Stromal cell of bone marrow (primary cell): ENCODE data around the gene ERFL.

Source experiments
- DNase-seq: peaks from one replicate; pipeline ENCODE4 v3.0.0-alpha.2; 2012; ENCODE audit warnings: low read depth

The ERFL gene

GRCh38 chr19:41928221-41928683 lies at the start of gene ERFL:
TSS of gene ERFL (minus strand) at chr19:41928449. CDS start at chr19:41912919, 15,530 bp downstream.
- no peak for DNase-seq

DNA sequence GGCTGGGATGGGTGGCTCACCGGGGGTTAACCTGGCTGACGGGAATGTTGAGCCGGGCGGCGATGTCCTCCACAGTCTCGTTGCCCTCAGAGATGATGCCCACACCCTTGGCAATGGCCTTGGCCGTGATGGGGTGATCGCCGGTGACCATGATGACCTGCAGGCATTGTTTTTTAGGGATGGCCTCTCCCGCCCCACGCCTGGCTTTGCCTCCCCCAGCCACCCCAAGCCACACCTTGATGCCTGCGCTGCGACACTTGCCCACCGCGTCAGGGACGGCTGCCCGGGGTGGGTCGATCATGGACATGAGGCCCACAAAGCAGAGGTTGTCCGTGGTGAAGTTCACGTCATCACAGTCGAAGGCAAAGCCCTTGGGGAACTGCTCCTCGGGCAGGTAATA lies 49.7 kb upstream of the ERFL start:
- DNase-seq, result no peak

GRCh38 chr19:41974652-41975051 lies 46.4 kb upstream of the ERFL start:
- no peak for DNase-seq

GRCh38 chr19:41971363-41971762 lies 43.1 kb upstream of the ERFL start:
- no peak for DNase-seq

DNA sequence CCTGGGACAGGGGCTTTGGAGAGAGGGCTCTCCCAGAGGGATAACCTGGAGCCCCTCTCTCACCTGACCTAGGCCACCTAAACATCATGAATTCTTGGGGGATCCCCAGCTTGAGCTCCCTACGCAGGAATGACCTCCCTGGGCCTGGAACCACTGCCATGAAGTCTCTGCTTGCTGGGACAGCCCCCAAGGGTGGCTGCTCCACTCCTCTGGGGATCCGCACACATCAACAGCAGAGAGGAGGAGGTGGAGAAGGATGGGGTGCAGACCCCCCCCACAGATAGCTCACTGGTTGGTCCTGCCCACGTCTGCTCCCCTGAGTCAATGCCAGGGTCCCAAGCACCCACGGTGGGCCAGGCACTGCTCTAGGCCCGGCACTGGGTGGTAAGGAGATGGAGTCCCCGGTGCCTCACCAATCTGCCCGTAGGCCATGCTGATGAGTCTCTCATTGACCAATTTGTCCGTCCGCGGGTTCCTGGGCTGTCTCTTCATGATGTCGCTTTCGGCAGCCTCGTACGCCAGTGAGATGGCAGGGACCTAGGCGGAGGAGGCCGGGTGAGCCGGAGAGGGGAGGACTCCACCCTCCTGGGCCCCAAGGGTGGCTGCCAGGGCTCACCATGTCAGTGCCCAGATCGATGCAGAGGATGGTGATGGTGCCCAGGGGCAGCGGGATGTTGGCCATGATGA lies 41.7 kb upstream of the ERFL start:
- no peak for DNase-seq

GRCh38 chr19:41968751-41969595 lies 40.7 kb upstream of the ERFL start:
- DNase-seq, result no peak

DNA sequence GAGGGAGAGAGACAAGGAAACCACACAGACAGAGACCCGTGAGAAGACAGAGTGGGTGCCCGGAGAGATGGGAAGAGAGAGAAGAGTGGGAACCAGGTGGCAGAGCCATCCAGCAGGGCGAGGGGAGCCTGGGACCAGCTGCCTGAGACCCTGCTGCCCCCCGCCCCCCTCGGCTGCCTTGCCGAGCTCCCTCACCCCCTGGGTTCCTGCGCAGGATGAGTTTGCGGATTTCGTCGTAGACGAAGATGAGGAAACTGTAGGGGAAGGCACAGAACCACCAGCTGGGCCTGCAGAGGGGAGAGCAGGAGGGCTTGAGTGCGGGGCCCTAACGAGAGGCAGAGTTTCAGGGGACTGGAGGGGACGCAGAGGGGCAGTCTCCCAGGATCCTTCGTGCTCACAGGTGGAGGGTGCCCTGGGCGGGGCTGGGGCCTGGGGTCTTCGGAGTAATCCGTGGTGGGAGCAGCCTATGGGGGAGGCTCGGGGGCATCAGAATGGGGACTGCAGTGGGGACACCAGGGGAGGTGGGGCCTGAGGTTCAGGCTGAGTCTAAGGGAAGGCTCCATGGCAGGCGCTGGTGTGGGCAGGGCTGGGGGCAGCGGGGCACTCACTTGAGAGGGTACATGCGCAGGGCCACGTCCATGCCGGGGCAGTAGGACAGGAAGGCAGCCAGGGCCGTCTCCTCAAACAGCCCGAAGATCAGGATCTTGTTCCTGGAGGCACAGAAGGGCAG lies 39.0 kb upstream of the ERFL start:
- DNase-seq, result no peak

GRCh38 chr19:41965106-41965505 lies 36.9 kb upstream of the ERFL start:
- DNase-seq, result no peak

DNA sequence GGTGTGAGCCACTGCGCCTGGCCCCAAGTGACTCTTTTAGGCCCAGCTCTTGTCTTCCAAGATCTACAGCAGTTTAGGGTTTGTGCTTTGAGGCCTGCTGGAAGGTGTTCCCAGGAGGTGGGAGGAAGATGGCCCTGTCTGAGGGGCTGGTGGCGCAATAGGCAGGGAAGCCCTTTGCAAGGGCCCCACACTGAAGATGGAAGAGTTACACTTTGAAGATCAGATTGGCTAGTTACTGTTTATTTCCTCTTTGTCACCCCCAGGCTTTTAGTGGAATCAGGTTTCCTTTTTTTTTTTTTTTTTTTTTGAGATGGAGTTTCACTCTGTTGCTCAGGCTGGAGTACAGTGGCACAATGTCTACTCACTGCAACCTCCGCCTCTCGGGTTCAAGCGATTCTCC lies 32.7 kb upstream of the ERFL start:
- no peak for DNase-seq

- peak; percentile 82 for DNase-seq
Measured at GRCh38 chr19:41959056-41960053, 31.1 kb upstream of the ERFL start, which contains the start of gene RABAC1. TSS of gene RABAC1 (minus strand) at chr19:41959321. CDS start at chr19:41959292, 29 bp downstream.

GRCh38 chr19:41958367-41959055 lies 30.3 kb upstream of the ERFL start:
- DNase-seq, result no peak

DNA sequence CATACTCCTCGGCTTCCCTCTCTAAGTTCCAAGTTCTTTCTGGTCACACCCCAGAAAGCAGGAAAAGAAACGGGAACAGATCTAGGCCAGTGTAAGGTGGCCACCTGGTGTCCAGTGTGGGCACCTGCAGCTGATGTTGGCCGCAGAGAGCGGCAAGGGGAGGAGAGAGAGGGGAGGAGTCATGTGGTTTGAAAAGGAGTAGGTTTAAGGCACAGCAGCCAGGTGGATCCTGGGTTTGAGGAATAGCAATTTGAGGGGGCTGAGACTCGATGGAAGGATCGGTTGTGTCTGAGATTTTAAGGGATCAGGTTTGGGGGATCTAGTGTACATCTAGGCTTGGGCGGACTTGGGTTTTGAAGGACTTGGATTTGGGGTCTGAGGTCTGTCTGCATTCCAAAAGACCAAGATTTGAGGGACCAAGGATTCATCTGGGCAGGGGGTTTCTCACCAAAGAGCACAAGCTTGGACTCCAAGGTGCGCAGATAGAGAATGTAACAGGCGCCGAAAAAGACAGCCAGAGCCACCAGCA lies 29.7 kb upstream of the ERFL start:
- DNase-seq, result peak; percentile 70

GRCh38 chr19:41957161-41957837 lies 29.1 kb upstream of the ERFL start:
- no peak for DNase-seq

- DNase-seq, result no peak
Measured at GRCh38 chr19:41956621-41957020, 28.4 kb upstream of the ERFL start.

- DNase-seq, result no peak
Measured at GRCh38 chr19:41955521-41955920, 27.3 kb upstream of the ERFL start.

GRCh38 chr19:41951686-41952172 lies 23.5 kb upstream of the ERFL start:
- DNase-seq, result peak; percentile 43

DNA sequence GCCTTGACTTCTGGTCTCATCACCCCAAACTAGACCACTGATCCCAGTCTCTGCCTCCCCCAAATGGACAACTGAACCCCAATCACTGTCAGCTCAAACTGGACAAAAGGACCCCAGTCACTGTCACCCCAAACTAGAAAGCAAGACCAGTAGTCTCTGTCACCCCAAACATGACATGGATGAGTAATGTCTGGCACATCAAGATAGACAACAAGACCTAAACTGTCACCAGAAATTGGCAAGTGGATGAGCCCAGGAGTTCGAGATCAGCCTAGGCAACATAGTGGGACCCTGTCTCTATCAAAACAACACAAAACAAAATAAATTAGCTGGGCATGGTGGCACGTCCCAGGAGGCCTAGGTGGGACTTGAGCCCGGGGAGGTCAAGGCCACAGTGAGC lies 18.8 kb upstream of the ERFL start:
- no peak for DNase-seq

DNA sequence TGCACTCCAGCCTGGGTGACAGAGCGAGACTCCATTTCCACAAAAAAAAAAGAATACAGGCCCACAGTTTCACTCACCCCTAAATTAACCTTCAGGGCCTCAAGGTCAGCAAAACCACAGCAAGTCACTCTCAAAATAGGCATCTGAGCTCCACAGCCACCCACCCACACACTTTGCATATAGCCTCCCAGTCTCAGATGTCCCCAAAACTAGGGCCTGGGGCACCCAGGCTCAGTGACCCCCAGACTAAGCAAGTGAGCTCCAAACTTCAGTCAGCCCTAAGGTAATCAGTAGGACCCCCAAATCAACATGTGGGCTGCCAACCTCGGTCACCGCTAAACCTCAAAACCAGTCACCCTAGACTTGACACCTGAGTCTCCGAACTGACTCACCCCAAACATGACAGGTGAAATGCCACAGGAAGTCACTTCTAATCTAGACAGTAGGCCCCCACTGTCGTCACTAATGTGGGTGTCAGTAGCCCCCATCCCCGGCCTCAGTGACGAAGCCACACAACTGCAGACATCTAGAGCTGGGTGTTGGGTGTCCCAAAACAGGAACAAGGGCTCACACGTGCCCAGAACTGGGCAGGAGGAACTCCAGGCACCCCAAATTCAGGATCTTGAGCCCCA lies 17.0 kb upstream of the ERFL start:
- no peak for DNase-seq

- DNase-seq, result no peak
Measured at GRCh38 chr19:41944336-41944735, 16.1 kb upstream of the ERFL start.
